Measurements from ENCODE around the gene C12orf76.

DNA sequence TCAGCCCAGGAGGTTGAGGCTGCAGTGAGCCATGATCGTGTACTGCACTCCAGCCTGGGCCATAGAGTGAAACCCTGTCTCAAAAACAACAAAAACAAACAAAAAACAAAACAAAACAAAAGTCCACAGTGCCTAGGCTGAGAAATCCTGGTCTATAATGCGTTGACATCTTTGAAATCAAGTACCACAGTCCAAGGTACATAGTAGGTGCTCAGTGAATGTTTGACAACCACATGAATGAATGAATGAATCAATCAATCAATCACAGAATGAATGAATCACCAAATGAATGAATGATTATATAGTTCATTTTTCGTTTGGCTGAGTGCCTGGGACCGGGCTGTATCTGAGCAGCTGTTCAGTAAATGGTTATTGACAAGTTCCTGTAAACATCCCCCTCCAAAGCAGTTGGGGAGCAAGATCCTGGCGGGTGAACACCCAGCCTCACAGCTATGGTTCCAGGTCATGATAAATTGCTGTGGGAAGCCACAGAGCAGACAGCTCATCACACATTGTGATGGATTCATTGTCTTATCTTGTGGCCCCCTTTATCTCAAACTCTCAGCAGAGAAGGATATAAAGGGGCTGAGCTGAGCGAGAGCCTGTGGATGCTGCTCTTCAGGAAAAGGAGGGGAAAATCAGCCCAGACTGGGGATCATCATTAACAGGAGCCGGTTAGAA, 45.4 kb upstream of the C12orf76 start:
- TF ChIP-seq, protein P1, sequence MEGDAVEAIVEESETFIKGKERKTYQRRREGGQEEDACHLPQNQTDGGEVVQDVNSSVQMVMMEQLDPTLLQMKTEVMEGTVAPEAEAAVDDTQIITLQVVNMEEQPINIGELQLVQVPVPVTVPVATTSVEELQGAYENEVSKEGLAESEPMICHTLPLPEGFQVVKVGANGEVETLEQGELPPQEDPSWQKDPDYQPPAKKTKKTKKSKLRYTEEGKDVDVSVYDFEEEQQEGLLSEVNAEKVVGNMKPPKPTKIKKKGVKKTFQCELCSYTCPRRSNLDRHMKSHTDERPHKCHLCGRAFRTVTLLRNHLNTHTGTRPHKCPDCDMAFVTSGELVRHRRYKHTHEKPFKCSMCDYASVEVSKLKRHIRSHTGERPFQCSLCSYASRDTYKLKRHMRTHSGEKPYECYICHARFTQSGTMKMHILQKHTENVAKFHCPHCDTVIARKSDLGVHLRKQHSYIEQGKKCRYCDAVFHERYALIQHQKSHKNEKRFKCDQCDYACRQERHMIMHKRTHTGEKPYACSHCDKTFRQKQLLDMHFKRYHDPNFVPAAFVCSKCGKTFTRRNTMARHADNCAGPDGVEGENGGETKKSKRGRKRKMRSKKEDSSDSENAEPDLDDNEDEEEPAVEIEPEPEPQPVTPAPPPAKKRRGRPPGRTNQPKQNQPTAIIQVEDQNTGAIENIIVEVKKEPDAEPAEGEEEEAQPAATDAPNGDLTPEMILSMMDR (IDR thresholded peaks at IDR 0.05; ENCODE audit: low read length), result no peak
- no peak for TF ChIP-seq EZH2phosphoT487 (IDR thresholded peaks at IDR 0.05; ENCODE audit: low read length)
- TF ChIP-seq EZH2 (optimal IDR thresholded peaks at IDR 0.05; ENCODE audit: low read depth, low read length), result no peak
